Pulmonary artery endothelial cell (primary cell): ENCODE measurements around the gene ZNF708. TPM values are rescaled to one million over a fixed set of nuclear protein-coding genes. Genes with fewer than 3 reads are reported as not detected.
"Not testable (repeated sequence)": the region's sequence is repeated elsewhere in the genome, so short reads cannot be mapped to it uniquely, and the experiment has no call there.

Experiments
- DNase-seq: peaks from one replicate; pipeline ENCODE4 v3.0.0-alpha.2; 2011; ENCODE audit warnings: low read depth, low spot score
- total RNA-seq: library from RNA; depleted of rRNA; stranded (reverse); fragments of >200 nt; gene quantifications from 2 replicates; pipeline ENCODE4 v1.2.3, GENCODE V29; 2014

ZNF708 gene
- total RNA-seq, 1 donor from 2014 or later, result 5.9 TPM

DNA sequence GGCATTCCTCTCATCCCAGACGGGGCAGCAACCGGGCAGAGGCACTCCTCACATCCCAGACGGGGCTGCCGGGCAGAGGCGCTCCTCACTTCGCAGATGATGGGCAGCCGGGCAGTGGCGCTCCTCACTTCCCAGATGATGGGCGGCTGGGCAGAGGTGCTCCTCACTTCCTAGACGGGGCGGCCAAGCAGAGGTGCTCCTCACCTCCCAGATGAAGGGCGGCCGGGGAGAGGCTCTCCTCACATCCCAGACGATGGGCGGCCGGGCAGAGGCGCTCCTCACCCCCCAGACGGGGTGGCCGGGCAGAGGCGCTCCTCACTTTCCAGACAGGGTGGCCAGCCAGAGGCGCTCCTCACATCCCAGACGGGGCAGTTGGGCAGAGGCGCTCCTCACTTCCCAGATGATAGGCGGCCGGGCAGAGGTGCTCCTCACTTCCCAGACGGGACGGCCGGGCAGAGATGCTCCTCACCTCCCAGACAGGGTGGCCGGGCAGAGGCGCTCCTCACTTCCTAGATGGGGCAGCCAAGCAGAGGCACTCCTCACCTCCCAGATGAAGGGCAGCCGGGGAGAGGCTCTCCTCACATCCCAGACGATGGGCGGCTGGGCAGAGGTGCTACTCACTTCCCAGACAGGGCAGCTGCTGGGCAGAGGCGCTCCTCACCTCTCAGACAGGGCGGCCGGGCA is 68.9 kb downstream of the ZNF708 start:
- DNase-seq, result no peak

DNA sequence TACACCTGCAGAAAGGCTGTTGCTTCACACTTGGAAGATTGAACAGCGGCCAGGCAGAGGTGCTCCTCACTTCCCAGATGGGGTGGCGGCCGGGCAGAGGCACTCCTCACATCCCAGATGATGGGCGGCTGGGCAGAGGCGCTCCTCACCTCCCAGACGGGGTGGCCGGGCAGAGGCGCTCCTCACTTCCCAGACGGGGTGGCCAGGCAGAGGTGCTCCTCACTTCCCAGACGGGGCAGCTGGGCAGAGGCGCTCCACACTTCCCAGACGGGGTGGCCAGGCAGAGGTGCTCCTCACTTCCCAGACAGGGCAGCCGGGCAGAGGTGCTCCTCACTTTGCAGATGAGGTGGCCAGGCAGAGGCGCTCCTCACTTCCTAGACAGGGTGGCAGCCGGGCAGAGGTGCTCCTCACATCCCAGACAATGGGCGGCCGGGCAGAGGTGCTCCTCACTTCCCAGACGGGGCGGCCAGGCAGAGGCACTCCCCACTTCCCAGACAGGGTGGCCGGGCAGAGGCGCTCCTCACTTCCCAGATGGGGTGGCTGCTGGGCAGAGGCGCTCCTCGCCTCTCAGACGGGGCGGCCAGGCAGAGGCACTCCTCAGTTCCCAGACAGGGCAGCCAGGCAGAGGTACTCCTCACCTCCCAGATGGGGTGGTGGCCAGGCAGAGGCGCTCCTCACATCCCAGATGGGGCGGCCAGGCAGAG is 69.6 kb downstream of the ZNF708 start:
- DNase-seq, result not testable (repeated sequence)

DNA sequence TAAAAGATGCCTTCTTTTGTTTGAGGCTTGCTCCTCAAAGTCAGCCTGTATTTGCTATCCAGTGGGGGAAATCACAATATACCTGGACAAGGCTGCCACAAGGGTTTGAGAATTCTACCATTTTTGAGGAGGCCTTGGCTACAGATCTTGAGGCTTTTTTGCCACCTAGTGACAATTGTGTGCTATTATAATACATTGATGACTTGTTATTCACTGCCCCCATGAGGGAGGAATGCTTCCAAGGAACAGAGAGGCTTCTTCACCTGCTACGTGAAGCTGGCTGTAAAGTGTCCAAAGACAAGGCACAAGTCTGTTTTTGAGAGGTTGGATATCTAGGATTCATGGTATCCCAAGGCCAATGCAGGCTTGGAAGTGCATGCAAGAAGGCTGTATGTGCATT is 72.5 kb downstream of the ZNF708 start:
- DNase-seq, result no peak

Other genes starting within 250 kb of the ZNF708 start
- gene ZNF714, start 247.2 kb downstream of the ZNF708 start, total RNA-seq, result 5.3 and 16.4 TPM in 2 replicates
- 4.0 and 7.1 TPM in 2 replicates for gene ZNF431, start 187.4 kb downstream of the ZNF708 start, total RNA-seq
- 3.8 and 6.6 TPM in 2 replicates for gene ZNF738, start 29.6 kb upstream of the ZNF708 start, total RNA-seq
- 9.2 and 21.6 TPM in 2 replicates for gene ZNF493, start 67.7 kb upstream of the ZNF708 start, total RNA-seq
- gene ZNF429, start 176.2 kb upstream of the ZNF708 start, total RNA-seq, result 0.79 and 5.4 TPM in 2 replicates